ENCODE measurements around the gene SAMD9.

DNA sequence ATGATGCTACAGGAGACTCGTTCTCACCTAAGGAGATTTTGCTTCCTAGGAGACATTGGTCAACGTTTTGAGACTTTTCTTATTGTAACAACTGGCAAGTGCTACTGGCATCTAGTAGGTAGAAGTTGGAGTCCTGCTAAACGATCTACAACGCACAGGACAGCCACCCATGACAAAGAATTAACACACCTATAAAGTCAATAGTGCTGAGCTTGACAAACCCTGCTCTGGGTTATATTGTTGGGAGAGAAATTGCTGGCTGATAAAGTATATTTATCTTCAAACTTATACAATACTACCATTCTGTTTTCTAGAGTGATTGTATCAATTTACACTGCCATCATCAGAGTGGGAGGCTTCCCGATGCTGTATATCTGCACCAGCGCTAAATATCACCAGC is 57.8 kb downstream of the SAMD9 start:
- TF ChIP-seq, protein P1, sequence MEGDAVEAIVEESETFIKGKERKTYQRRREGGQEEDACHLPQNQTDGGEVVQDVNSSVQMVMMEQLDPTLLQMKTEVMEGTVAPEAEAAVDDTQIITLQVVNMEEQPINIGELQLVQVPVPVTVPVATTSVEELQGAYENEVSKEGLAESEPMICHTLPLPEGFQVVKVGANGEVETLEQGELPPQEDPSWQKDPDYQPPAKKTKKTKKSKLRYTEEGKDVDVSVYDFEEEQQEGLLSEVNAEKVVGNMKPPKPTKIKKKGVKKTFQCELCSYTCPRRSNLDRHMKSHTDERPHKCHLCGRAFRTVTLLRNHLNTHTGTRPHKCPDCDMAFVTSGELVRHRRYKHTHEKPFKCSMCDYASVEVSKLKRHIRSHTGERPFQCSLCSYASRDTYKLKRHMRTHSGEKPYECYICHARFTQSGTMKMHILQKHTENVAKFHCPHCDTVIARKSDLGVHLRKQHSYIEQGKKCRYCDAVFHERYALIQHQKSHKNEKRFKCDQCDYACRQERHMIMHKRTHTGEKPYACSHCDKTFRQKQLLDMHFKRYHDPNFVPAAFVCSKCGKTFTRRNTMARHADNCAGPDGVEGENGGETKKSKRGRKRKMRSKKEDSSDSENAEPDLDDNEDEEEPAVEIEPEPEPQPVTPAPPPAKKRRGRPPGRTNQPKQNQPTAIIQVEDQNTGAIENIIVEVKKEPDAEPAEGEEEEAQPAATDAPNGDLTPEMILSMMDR (IDR thresholded peaks at IDR 0.05; ENCODE audit: low read depth, low read length): no peak
- no peak for TF ChIP-seq POLR2A (IDR thresholded peaks at IDR 0.05; ENCODE audit: extremely low read depth, insufficient read length)
- TF ChIP-seq, protein P2, sequence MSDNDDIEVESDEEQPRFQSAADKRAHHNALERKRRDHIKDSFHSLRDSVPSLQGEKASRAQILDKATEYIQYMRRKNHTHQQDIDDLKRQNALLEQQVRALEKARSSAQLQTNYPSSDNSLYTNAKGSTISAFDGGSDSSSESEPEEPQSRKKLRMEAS (IDR thresholded peaks at IDR 0.05; ENCODE audit: low read depth, low read length): no peak

Data from NB4 (cell line).